PFSK-1 (cell line): ENCODE results near the gene PTPRM.

Experiments
- FOXP2 ChIP-seq: optimal IDR thresholded peaks from 2 replicates; pipeline ENCODE3; 2011; ENCODE audit warnings: borderline replicate concordance, control low read depth, inconsistent platforms; ENCODE audit not compliant: insufficient read depth; ENCODE audit errors: extremely low read length, extremely low read depth
- POLR2AphosphoS5 ChIP-seq: IDR thresholded peaks from 2 replicates; pipeline ENCODE4 v1.6.1; 2012; ENCODE audit warnings: low read depth, mild to moderate bottlenecking, control low read depth, low read length, moderate library complexity
- SIN3A ChIP-seq: IDR thresholded peaks from 2 replicates; pipeline ENCODE4 v1.6.1; 2012; ENCODE audit warnings: mild to moderate bottlenecking, low read length, moderate library complexity, borderline replicate concordance; ENCODE audit not compliant: insufficient read depth
- TAF1 ChIP-seq: IDR thresholded peaks from 2 replicates; pipeline ENCODE4 v1.6.1; 2012; ENCODE audit warnings: low read length, control low read depth, borderline replicate concordance; ENCODE audit not compliant: insufficient read depth
- TF ChIP-seq, protein P1 (sequence below), 2 experiments: IDR thresholded peaks; 2 replicates each; pipeline versions ENCODE4 v1.6.1 to v1.8.0; 2011 to 2012; ENCODE audit warnings: low read depth in 2 of 2, low read length in 2 of 2, control low read depth in 1 of 2, inconsistent platforms in 1 of 2, mild to moderate bottlenecking in 1 of 2, moderate library complexity in 1 of 2; ENCODE audit not compliant: insufficient read depth in 1 of 2

PTPRM gene

DNA sequence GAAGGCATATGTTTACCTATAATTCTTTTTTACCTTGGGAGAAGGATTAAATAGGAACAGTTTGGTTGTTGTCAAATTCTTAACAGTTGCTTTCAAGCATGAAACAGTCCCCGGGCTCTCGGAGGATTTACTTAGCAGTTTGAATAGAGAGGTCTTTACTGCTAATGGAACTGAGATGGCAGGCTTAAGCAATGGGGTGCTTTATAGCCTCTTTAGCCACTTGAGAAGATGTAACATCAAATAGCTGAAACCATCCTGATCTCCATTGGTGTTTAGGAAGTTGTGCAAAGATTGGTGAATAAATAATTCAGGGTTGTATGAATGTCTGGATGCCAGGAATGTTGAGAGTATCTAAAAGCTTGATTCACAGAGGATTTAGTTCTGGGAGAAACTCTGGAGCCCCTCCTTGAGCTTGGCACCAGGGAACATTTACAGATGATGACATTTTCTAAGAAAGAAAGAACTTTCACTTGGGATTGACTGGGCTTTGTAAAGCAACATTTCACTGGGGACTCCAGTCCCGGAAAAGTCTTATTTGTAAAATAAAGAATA, 51.9 kb downstream of the PTPRM start:
- TF ChIP-seq, protein P1, sequence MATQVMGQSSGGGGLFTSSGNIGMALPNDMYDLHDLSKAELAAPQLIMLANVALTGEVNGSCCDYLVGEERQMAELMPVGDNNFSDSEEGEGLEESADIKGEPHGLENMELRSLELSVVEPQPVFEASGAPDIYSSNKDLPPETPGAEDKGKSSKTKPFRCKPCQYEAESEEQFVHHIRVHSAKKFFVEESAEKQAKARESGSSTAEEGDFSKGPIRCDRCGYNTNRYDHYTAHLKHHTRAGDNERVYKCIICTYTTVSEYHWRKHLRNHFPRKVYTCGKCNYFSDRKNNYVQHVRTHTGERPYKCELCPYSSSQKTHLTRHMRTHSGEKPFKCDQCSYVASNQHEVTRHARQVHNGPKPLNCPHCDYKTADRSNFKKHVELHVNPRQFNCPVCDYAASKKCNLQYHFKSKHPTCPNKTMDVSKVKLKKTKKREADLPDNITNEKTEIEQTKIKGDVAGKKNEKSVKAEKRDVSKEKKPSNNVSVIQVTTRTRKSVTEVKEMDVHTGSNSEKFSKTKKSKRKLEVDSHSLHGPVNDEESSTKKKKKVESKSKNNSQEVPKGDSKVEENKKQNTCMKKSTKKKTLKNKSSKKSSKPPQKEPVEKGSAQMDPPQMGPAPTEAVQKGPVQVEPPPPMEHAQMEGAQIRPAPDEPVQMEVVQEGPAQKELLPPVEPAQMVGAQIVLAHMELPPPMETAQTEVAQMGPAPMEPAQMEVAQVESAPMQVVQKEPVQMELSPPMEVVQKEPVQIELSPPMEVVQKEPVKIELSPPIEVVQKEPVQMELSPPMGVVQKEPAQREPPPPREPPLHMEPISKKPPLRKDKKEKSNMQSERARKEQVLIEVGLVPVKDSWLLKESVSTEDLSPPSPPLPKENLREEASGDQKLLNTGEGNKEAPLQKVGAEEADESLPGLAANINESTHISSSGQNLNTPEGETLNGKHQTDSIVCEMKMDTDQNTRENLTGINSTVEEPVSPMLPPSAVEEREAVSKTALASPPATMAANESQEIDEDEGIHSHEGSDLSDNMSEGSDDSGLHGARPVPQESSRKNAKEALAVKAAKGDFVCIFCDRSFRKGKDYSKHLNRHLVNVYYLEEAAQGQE (IDR thresholded peaks at IDR 0.05; ENCODE audit: insufficient read depth in 1 of 2, low read depth in 2 of 2, low read length in 2 of 2): no peak
- no peak for TF ChIP-seq TAF1

- TF ChIP-seq POLR2AphosphoS5 (no peak), SIN3A (no peak), TAF1 (no peak), FOXP2 (no peak)
- TF ChIP-seq, protein P1 (IDR thresholded peaks at IDR 0.05; ENCODE audit: insufficient read depth in 1 of 2, low read depth in 2 of 2, low read length in 2 of 2): no peak
Observed at GRCh38 chr18:7619676-7620075, 52.6 kb downstream of the PTPRM start.

- TF ChIP-seq SIN3A: no peak
- TF ChIP-seq POLR2AphosphoS5: no peak
- TF ChIP-seq FOXP2: no peak
- TF ChIP-seq, protein P1 (IDR thresholded peaks at IDR 0.05; ENCODE audit: insufficient read depth in 1 of 2, low read depth in 2 of 2, low read length in 2 of 2): no peak
- no peak for TF ChIP-seq TAF1
Observed at GRCh38 chr18:7622721-7623120, 55.6 kb downstream of the PTPRM start.

GRCh38 chr18:7623681-7624080, 56.6 kb downstream of the PTPRM start:
- no peak for TF ChIP-seq TAF1

DNA sequence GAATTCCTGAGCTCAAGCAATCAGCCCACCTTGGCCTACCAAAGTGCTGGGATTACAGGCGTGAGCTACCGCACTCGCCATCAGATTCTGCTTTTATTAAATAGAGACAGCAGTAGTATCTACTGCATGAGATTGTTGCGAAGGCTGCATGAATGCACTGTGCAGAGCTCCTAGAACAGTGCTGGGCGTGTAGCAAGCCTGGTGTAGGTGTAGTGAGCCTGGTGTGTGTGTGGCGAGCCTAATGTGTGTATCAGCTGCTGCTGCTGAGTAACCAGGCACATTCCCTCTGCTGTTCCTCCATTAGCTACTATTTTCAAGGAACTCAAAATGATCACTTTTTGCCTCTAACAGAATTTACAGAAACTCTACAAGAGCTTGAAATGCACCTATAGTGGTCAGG, 57.6 kb downstream of the PTPRM start:
- TF ChIP-seq, protein P1 (IDR thresholded peaks at IDR 0.05; ENCODE audit: insufficient read depth in 1 of 2, low read depth in 2 of 2, low read length in 2 of 2): no peak
- TF ChIP-seq POLR2AphosphoS5: no peak
- TF ChIP-seq FOXP2: no peak
- TF ChIP-seq SIN3A: no peak
- no peak for TF ChIP-seq TAF1
